HuH-7.5 (cell line): ENCODE measurements around the gene SLC2A4.
"Not testable (repeated sequence)": the region's sequence is repeated elsewhere in the genome, so short reads cannot be mapped to it uniquely, and the experiment has no call there.

Source experiments
- DNase-seq: peaks from one replicate; pipeline ENCODE4 v3.0.0; 2011; ENCODE audit warnings: low spot score

Gene SLC2A4

GRCh38 chr17:7324438-7324779 is 42.9 kb downstream of the SLC2A4 start:
- DNase-seq: no peak

GRCh38 chr17:7325031-7325528 is 43.6 kb downstream of the SLC2A4 start:
- DNase-seq: no peak

GRCh38 chr17:7326186-7326585 is 44.7 kb downstream of the SLC2A4 start:
- no peak for DNase-seq

- DNase-seq: no peak
Measured at GRCh38 chr17:7327056-7327455, 45.5 kb downstream of the SLC2A4 start.

- DNase-seq: no peak
Measured at GRCh38 chr17:7327501-7327900, 46.0 kb downstream of the SLC2A4 start.

DNA sequence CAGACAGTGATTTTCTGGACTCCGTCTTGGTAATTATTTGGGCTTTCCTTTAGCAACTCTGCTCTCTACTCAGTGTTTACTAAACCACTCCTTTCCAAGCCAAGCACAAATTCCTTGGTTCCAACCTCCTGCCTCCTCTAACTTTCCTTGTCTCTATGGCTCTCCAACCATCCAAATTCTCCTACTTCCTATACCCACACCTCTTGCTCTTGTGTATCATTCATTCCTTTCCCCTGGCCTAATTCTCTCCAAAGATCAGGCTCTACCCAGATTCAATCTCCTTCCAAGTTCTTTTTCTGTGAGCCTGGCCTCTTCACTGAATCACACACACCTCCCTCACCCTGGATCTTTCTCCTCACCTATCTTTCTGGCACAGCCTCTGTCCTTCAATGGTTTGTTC is 46.5 kb downstream of the SLC2A4 start:
- no peak for DNase-seq

DNA sequence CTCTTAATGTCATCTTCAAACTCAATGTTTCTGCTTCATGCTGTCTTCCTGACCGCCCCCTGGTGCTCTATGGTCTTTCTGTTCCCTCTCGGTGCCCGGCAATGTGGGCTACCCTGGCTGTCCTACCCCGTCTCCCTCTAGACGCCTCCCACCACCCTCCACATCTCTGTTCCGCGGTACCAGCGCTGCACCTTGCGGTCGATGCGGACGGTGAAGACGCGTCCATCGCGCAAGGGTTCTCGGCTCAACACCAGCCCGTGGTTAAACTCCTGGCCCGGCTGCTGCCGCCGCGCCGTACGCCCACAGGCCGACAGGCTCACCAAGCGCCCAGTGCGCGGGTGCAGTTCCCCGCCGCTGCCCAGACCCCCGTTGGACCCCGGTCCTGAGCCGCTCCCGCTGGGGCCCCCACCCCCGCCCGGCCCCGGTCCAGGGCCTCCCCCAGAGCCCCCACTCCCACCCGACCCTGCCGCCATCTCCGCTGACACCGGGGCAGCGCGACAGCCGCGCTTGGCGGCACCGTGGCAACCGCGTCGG is 47.4 kb downstream of the SLC2A4 start, which contains the start of gene NEURL4:
Gene NEURL4, minus strand, starts transcription at position 496 of the 534 bp plus-strand sequence. Its CDS starts 23 bp downstream, at position 473.
- DNase-seq: no peak

GRCh38 chr17:7329374-7329996 is 48.0 kb downstream of the SLC2A4 start:
- DNase-seq: peak; percentile 98

GRCh38 chr17:7329997-7330637 is 48.6 kb downstream of the SLC2A4 start:
- DNase-seq: peak; percentile 93

GRCh38 chr17:7330638-7331015 is 49.1 kb downstream of the SLC2A4 start:
- DNase-seq: no peak

GRCh38 chr17:7332111-7332510 is 50.6 kb downstream of the SLC2A4 start:
- DNase-seq: no peak

DNA sequence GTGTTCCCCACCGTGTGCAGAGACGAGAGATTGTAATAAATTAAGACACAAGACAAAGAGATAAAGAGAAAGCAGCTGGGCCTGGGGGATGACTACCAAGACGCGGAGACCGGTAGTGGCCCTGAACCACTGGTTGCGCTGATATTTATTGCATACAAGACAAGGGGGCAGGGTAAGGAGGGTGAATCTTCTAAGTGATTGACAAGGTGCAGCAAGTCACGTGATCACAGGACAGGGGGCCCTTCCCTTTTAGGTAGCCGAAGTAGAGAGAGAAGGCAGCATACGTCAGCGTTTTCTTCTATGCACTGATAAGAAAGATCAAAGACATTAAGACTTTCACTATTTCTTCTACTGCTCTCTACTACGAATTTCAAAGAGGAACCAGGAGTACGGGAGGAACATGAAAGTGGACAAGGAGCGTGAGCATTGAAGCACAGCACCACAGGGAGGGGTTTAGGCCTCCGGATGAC is 51.1 kb downstream of the SLC2A4 start:
- DNase-seq: not testable (repeated sequence)

DNA sequence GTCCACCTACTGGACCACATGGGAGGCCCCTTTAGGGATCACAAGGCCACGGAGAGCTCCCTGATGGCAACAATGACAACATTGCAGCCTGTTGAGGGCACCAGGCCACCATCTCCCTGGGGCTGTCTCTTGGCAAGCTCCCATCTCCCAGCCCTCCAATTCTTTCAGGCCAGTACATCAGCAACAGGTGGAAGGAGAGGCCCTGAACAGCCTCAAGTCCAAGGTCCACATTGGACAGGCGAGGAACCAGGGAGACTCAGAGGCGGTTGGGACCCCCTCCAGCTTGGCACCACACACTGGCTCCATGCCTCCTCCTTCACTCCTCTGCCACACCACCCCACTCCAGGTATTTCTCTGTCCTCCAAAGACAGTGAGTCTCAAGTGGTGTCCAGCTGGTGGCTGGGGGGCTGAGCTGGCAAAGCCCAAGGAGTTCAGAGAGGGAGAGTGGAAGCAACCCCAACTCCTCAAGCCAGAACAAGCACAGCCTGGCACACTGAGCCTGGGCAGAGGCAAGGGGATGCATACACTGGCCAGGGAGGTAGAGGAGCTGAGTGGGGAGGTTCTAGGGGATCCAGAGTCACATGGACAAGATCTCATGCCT is 53.5 kb downstream of the SLC2A4 start:
- no peak for DNase-seq

DNA sequence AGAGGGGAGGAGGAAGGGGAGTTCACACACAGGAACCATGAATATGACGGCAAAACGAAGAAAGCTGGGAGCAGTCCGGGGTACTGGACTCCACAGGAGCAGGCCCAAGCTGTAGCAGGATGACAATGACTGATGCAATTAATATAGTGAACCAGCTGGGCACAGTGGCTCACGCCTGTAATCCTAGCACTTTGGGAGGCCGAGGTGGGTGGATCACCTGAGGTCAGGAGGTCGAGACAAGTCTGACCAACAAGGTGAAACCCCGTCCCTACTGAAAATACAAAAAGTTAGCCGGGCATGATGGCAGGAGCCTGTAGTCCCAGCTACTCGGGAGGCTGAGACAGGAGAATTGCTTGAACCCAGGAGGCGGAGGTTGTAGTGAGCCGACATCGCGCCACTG is 54.2 kb downstream of the SLC2A4 start:
- DNase-seq: not testable (repeated sequence)

DNA sequence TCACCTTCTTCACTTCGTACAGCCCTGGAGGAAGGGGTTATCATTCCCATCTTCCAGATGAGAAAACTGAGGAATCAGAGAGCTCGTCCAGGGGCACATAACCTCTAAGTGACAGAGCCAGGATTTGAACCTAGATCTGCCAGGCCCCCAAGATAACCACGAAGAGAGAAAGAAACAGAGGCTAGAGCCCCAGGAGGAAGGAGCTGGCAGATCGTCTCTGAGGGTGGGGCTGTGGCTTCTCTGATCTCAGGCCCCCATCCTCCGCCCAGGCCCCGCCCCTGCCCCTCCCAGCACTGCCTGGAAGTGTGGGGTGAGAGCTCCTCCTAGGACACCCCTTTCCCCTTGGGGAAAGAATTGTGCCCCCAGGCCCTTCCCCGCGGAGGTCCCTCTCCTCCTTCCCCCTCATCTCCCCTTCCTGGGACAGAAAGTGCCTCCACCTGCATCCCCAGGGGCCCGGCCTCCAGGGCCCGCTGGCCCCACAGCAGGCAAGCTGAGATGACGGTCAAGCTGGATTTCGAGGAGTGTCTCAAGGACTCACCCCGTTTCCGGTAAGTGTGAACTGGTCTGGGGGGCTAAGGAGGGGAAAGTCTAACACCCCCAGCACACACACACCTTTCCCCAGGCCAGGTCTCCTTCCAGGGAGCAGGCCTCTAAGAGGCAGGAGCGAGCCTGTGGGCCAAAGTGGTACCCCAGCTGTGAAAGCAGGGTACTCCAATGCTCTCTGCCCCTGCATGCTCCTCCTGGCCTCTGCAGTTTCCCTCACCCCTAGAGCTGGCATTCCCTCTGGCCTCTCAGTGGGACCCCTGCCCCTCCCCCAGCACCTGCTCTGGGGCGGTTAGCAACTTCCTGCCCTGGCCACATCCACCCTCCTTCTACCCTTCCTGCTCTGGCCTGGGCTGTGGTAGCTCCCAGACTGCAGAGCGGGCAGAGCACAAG is 55.0 kb downstream of the SLC2A4 start, which contains the start of gene ACAP1:
Gene ACAP1, plus strand, starts transcription at position 290 of the 936 bp plus-strand sequence. Its CDS starts 206 bp downstream, at position 496.
- DNase-seq: no peak

- DNase-seq: not testable (repeated sequence)
Measured at GRCh38 chr17:7337600-7337999, 56.1 kb downstream of the SLC2A4 start.
